H9 (cell line): ENCODE data around the gene UPB1. TPM values are rescaled to one million over a fixed set of nuclear protein-coding genes. Genes with fewer than 3 reads are reported as not detected.

Experiments used
- DNase-seq: peaks from one replicate; pipeline ENCODE4 v3.0.0-alpha.2; 2017
- H2AFZ ChIP-seq: one replicate; pipeline ENCODE4 v1.6.1; 2013; ENCODE audit warnings: mild to moderate bottlenecking, low read length, control low read depth, moderate library complexity
- H2AK5ac ChIP-seq: 2 replicates; pipeline ENCODE4 v1.6.1; 2013; ENCODE audit warnings: low read length, control low read depth, mixed read lengths; ENCODE audit not compliant: insufficient read length
- H2BK120ac ChIP-seq: one replicate; pipeline ENCODE4 v1.6.1; 2013; ENCODE audit warnings: low read depth, mild to moderate bottlenecking, low read length, control low read depth, inconsistent platforms; ENCODE audit not compliant: poor library complexity, severe bottlenecking
- H2BK12ac ChIP-seq: 2 replicates; pipeline ENCODE4 v1.6.1; 2013; ENCODE audit warnings: low read length, control low read depth, mixed read lengths, low read depth; ENCODE audit not compliant: insufficient read length
- H2BK15ac ChIP-seq: 2 replicates; pipeline ENCODE4 v1.6.1; 2013; ENCODE audit warnings: low read depth, low read length, control low read depth
- H2BK20ac ChIP-seq: one replicate; pipeline ENCODE4 v1.6.1; 2013; ENCODE audit warnings: low read depth, mild to moderate bottlenecking, low read length, control low read depth, inconsistent platforms; ENCODE audit not compliant: poor library complexity, severe bottlenecking
- H2BK5ac ChIP-seq: 2 replicates; pipeline ENCODE4 v1.6.1; 2013; ENCODE audit warnings: low read length, control low read depth, mixed read lengths; ENCODE audit not compliant: insufficient read length
- H3K14ac ChIP-seq: 2 replicates; pipeline ENCODE4 v1.6.1; 2013; ENCODE audit warnings: low read length, control low read depth; ENCODE audit not compliant: insufficient read depth
- H3K18ac ChIP-seq: 2 replicates; pipeline ENCODE4 v1.6.1; 2013; ENCODE audit warnings: low read depth, mild to moderate bottlenecking, mixed read lengths, low read length, control low read depth; ENCODE audit not compliant: insufficient read length
- H3K23ac ChIP-seq: 2 replicates; pipeline ENCODE4 v1.6.1; 2013; ENCODE audit warnings: low read length, control low read depth, mixed read lengths, low read depth; ENCODE audit not compliant: insufficient read length
- H3K23me2 ChIP-seq: 2 replicates; pipeline ENCODE4 v1.6.1; 2013; ENCODE audit warnings: low read depth, mild to moderate bottlenecking, mixed read lengths, low read length, control low read depth; ENCODE audit not compliant: insufficient read length, poor library complexity, severe bottlenecking
- H3K27ac ChIP-seq: 2 replicates; pipeline ENCODE4 v1.5.1; 2013; ENCODE audit warnings: low read length, control low read depth, mixed read lengths, low read depth; ENCODE audit not compliant: insufficient read length
- H3K27me3 ChIP-seq: 2 replicates; pipeline ENCODE4 v1.6.1; 2013; ENCODE audit warnings: low read length, control low read depth, inconsistent platforms; ENCODE audit not compliant: insufficient read depth
- H3K4ac ChIP-seq: 2 replicates; pipeline ENCODE4 v1.6.1; 2013; ENCODE audit warnings: low read depth, mild to moderate bottlenecking, control low read depth, inconsistent platforms, low read length, moderate library complexity
- H3K4me1 ChIP-seq: 2 replicates; pipeline ENCODE4 v1.6.1; 2013; ENCODE audit warnings: low read length, control low read depth, inconsistent platforms; ENCODE audit not compliant: insufficient read depth
- H3K4me2 ChIP-seq: 2 replicates; pipeline ENCODE4 v1.6.1; 2013; ENCODE audit warnings: low read length, control low read depth, mixed read lengths; ENCODE audit not compliant: insufficient read length, insufficient read depth
- H3K56ac ChIP-seq: 2 replicates; pipeline ENCODE4 v1.6.1; 2013; ENCODE audit warnings: low read depth, mild to moderate bottlenecking, mixed read lengths, low read length, control low read depth; ENCODE audit not compliant: insufficient read length
- H3K79me1 ChIP-seq: 2 replicates; pipeline ENCODE4 v1.6.1; 2013; ENCODE audit warnings: low read depth, mild to moderate bottlenecking, moderate library complexity, low read length, control low read depth, inconsistent platforms; ENCODE audit not compliant: insufficient read depth, poor library complexity, severe bottlenecking
- H3K79me2 ChIP-seq: 2 replicates; pipeline ENCODE4 v1.6.1; 2013; ENCODE audit warnings: low read length, control low read depth, inconsistent platforms; ENCODE audit not compliant: insufficient read depth
- H3K9ac ChIP-seq: 2 replicates; pipeline ENCODE4 v1.6.1; 2013; ENCODE audit warnings: low read length, control low read depth, mixed read lengths; ENCODE audit not compliant: insufficient read length; ENCODE audit errors: extremely low read depth
- H3K9me3 ChIP-seq: one replicate; pipeline ENCODE4 v1.6.1; 2013; ENCODE audit warnings: low read depth, low read length, inconsistent platforms; ENCODE audit not compliant: control insufficient read depth
- H3T11ph ChIP-seq: one replicate; pipeline ENCODE4 v1.6.1; 2013; ENCODE audit warnings: mild to moderate bottlenecking, low read length, control low read depth, inconsistent platforms
- H4K20me1 ChIP-seq: one replicate; pipeline ENCODE4 v1.6.1; 2013; ENCODE audit not compliant: control insufficient read depth, insufficient read length, insufficient read depth
- H4K5ac ChIP-seq: 2 replicates; pipeline ENCODE4 v1.6.1; 2013; ENCODE audit warnings: low read depth, mild to moderate bottlenecking, mixed read lengths, low read length, control low read depth; ENCODE audit not compliant: insufficient read length
- H4K8ac ChIP-seq: replicated peaks from 2 replicates; pipeline ENCODE4 v1.6.1; 2013; ENCODE audit warnings: low read length, control low read depth, mixed read lengths, low read depth; ENCODE audit not compliant: insufficient read length
- H4K91ac ChIP-seq: 2 replicates; pipeline ENCODE4 v1.6.1; 2013; ENCODE audit warnings: low read depth, mild to moderate bottlenecking, moderate library complexity, mixed read lengths, low read length, control low read depth; ENCODE audit not compliant: insufficient read length
- H3K27ac Mint-ChIP-seq, 3 experiments: 2 replicates in 2 of 3; 3 replicates in 1 of 3; pipeline ENCODE4 v1.8.0; 2020 to 2021; ENCODE audit warnings: mixed read lengths in 3 of 3, mild to moderate bottlenecking in 1 of 3, moderate library complexity in 1 of 3
- H3K27me3 Mint-ChIP-seq: 2 replicates; pipeline ENCODE4 v1.8.0; 2021; ENCODE audit warnings: low read depth, mild to moderate bottlenecking, moderate library complexity, mixed read lengths
- H3K36me3 Mint-ChIP-seq, 3 experiments: 2 replicates in 2 of 3; 3 replicates in 1 of 3; pipeline ENCODE4 v1.8.0; 2020 to 2021; ENCODE audit warnings: low read depth in 3 of 3, mixed read lengths in 3 of 3; ENCODE audit not compliant: insufficient read depth in 1 of 3
- H3K4me1 Mint-ChIP-seq, 2 experiments: 2 replicates each; pipeline ENCODE4 v1.8.0; 2020; ENCODE audit warnings: mixed read lengths in 2 of 2
- H3K4me3 Mint-ChIP-seq, 2 experiments: 2 replicates in 1 of 2; 3 replicates in 1 of 2; pipeline ENCODE4 v1.8.0; 2020 to 2021; ENCODE audit warnings: mild to moderate bottlenecking in 2 of 2, mixed read lengths in 2 of 2, moderate library complexity in 1 of 2
- H3K9me3 Mint-ChIP-seq, 2 experiments: 2 replicates in 1 of 2; 3 replicates in 1 of 2; pipeline ENCODE4 v1.8.0; 2020; ENCODE audit warnings: mild to moderate bottlenecking in 2 of 2, mixed read lengths in 2 of 2, moderate library complexity in 1 of 2
- WGBS: extraction: QIAGEN DNeasy Blood & Tissue Kit; methylation state at CpG from one replicate; pipeline ENCODE4 v1.1.7; 2013; ENCODE audit warnings: missing lambda C conversion rate, low lambda C conversion rate, mixed read lengths; ENCODE audit not compliant: insufficient read length; ENCODE audit errors: extremely low coverage; 5-methylcytosine and 5-hydroxymethylcytosine counted together
- total RNA-seq: library from RNA; stranded (reverse); gene quantifications from 2 replicates; pipeline ENCODE4 v1.2.1, GENCODE V29; 2021
- TF ChIP-seq, protein P1 (sequence below): fragments of 200-600 bp; sonication (generic); conservative IDR thresholded peaks from 3 replicates; pipeline ENCODE4 v1.8.0; 2021; ENCODE audit warnings: antibody characterized with exemption, mild to moderate bottlenecking

UPB1 gene
- total RNA-seq, 1 experiment from 2014 or later = not detected

DNA sequence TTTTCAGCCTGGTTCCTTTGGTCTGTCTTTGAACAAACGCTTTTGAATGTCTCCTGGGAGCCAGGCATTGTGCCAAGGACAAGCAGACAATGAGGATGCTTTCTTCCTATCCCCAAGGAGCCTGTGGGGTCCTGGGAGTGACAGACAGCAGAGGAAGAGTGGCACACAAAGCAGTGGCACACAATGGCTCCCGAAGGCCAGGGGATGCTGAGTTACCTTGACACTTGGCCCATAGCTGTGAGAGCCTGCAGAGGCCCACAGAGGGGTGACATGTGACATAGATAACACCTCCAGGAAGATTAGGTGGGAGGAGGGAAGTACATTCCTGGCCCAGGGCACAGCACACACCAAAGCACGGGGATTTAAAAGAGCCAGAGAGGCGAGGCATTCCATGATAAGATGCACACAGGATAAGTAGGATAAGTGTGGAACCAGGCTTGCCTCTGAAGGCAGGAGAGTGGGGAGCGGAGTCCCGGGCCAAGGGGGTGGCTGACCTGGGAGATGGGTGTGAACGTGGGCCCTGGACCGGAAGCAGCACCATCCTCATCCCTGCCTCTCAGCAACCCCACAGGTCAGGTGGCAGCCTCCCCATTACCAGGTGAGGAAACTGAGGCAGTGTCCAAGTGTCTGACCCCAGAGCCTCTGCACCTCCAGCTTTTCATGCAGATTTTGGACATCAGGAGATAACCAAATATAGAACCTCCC is 6.3 kb downstream of the UPB1 start:
- Histone ChIP-seq H3K27me3 (peaks cover 1% of the 10 kb centered on the region; the same call in 1 of the 2 replicates), H3K9me3 (no peaks in the 10 kb centered on the region)

More for the DNA sequence above, 6.3 kb downstream of the UPB1 start:
- Histone ChIP-seq H3K79me1 (no peaks in the 10 kb centered on the region), H2AFZ (no peak overlapping the region), H3K4me2 (no peak overlapping the region), H3K14ac (no peak overlapping the region; the same call in 1 of the 2 replicates), H3K9ac (no peak overlapping the region), H4K8ac (no peak overlapping the region), H3K18ac (no peak overlapping the region), H3K56ac (no peak overlapping the region), H2BK20ac (no peak overlapping the region), H3K27ac (no peak overlapping the region), H2BK120ac (no peak overlapping the region), H3T11ph (no peak overlapping the region), H2AK5ac (no peak overlapping the region), H4K5ac (no peak overlapping the region), H3K4ac (no peak overlapping the region), H2BK12ac (no peak overlapping the region), H3K23ac (no peak overlapping the region), H2BK5ac (no peak overlapping the region), H2BK15ac (no peak overlapping the region), H3K4me1 (no peaks in the 10 kb centered on the region), H3K79me2 (no peaks in the 10 kb centered on the region), H4K91ac (no peak overlapping the region), H3K23me2 (no peaks in the 10 kb centered on the region), H4K20me1 (no peaks in the 10 kb centered on the region)
- no CpG with 5 or more reads among the region's 8 CpGs for WGBS
- no peaks in the 10 kb centered on the region for H3K36me3 Mint-ChIP-seq
- H3K9me3 Mint-ChIP-seq = no peaks in the 10 kb centered on the region; a peak in 1 of 5 replicates
- TF ChIP-seq, protein P1, sequence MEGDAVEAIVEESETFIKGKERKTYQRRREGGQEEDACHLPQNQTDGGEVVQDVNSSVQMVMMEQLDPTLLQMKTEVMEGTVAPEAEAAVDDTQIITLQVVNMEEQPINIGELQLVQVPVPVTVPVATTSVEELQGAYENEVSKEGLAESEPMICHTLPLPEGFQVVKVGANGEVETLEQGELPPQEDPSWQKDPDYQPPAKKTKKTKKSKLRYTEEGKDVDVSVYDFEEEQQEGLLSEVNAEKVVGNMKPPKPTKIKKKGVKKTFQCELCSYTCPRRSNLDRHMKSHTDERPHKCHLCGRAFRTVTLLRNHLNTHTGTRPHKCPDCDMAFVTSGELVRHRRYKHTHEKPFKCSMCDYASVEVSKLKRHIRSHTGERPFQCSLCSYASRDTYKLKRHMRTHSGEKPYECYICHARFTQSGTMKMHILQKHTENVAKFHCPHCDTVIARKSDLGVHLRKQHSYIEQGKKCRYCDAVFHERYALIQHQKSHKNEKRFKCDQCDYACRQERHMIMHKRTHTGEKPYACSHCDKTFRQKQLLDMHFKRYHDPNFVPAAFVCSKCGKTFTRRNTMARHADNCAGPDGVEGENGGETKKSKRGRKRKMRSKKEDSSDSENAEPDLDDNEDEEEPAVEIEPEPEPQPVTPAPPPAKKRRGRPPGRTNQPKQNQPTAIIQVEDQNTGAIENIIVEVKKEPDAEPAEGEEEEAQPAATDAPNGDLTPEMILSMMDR = no peak
- DNase-seq = no peak
- H3K4me3 Mint-ChIP-seq = no peak overlapping the region
- H3K4me1 Mint-ChIP-seq = peaks cover 22 to 29% of the 10 kb centered on the region in 2 experiments
- H3K27me3 Mint-ChIP-seq = peaks cover 31% of the 10 kb centered on the region
- H3K27ac Mint-ChIP-seq = no peak overlapping the region
